MV-4-11 (cell line): Measurements from ENCODE around the gene SUMO2.
A peak's percentile ranks its signal among the peaks of the same experiment; 100 is the strongest.
"Not testable (repeated sequence)": the region's sequence is repeated elsewhere in the genome, so short reads cannot be mapped to it uniquely, and the experiment has no call there.

Experiments used
- DNase-seq: peaks from one replicate; lab custom pipeline; 2025; lab: John Stamatoyannopoulos, UW

The SUMO2 gene

GRCh38 chr17:75181608-75182318, 996 bp downstream of the SUMO2 start:
- DNase-seq: peak; percentile 9

DNA sequence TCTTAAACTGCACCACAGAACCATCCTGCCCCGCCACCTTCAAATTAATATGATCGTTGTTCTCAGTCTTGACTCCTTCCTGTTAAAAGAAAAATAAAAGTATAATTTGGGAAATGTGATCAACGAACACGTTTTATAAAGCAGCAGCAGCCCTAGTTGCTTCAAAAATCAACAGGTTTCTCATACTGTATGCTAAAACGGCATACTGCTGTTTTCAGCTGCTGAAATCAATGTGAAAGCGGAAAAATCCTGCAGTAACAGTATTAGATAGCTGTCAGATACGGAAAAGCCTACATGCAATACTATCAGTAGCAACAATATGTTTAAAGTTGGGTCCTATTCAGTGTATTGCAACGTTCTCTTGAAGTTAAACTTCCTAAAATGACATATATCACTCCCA, 1.6 kb downstream of the SUMO2 start:
- DNase-seq: no peak

GRCh38 chr17:75178453-75178852, 4.3 kb downstream of the SUMO2 start:
- no peak for DNase-seq

GRCh38 chr17:75176625-75177024, 6.1 kb downstream of the SUMO2 start:
- no peak for DNase-seq

- no peak for DNase-seq
Observed at GRCh38 chr17:75174996-75175395, 7.8 kb downstream of the SUMO2 start.

DNA sequence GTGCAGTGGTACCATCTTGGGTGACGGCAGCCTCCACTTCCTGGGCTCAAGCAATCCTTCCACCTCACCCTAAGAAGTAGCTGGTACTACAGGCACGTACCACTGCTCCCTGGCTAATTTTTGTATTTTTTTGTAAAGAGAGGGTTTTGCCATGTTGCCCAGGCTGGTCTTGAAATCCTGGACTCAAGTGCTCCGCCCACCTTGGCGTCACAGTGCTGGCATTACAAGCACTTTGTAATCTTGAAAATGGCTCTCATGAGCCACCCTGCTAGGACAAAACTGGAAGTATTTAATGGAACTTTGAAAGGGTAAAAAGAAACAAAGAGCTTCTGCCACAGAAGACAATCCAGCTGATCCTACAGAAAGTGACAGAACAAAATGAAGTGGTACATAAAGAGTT, 9.2 kb downstream of the SUMO2 start:
- DNase-seq: no peak

DNA sequence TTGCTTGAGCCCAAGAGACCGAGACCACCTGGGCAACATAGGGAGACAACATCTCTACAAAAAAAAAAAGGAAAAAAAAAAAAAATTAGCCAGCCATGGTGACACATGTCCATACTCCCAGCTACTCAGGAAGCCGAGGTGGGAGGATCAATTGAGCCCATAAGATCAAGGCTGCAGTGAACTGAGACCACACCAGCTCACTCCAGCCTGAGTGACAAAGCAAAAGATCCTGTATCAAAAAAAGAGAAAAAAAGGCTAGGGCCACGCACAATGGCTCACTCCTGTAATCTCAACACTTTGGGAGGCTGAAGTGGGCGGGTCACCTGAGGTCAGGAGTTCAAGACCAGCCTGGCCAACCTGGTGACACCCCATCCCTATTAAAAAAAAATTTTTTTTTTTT, 13.8 kb downstream of the SUMO2 start:
- no peak for DNase-seq

GRCh38 chr17:75164606-75165005, 18.2 kb downstream of the SUMO2 start:
- DNase-seq: not testable (repeated sequence)

DNA sequence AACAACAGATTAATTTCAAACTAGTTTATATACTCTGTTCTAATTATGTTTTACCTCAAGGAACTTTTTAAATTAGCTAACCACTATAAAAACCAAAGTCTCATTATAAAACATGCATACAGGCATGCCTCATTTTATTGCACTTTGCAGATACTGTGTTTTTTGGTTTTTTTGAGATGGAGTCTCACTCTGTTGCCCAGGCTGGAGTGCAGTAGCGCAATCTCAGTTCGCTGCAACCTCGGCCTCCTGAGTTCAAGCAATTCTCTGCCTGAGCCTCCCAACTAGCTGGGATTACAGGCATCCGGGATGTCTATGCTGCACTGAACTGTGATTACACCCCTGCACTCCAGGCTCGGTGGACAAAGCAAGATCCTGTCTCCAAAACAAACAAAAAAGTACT, 19.7 kb downstream of the SUMO2 start:
- no peak for DNase-seq

DNA sequence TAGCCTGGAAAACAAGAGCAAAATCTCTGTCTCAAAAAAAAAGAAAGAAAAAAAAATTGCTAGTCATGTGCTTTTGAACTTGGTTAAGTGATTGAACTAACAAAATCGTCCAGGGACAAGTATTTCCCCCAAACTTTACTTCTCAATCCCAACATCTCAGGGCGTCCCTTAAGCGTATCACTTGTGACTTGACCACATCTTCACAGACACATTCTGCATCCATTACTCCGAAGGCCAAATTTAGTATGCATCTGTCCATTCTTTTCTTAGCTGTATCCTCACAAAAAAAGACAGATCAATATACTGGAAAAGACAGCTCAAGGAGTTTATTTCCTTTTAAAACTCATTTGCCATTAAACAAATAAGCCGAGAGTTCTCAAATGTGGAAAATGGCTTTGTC, 22.5 kb downstream of the SUMO2 start:
- DNase-seq: no peak

DNA sequence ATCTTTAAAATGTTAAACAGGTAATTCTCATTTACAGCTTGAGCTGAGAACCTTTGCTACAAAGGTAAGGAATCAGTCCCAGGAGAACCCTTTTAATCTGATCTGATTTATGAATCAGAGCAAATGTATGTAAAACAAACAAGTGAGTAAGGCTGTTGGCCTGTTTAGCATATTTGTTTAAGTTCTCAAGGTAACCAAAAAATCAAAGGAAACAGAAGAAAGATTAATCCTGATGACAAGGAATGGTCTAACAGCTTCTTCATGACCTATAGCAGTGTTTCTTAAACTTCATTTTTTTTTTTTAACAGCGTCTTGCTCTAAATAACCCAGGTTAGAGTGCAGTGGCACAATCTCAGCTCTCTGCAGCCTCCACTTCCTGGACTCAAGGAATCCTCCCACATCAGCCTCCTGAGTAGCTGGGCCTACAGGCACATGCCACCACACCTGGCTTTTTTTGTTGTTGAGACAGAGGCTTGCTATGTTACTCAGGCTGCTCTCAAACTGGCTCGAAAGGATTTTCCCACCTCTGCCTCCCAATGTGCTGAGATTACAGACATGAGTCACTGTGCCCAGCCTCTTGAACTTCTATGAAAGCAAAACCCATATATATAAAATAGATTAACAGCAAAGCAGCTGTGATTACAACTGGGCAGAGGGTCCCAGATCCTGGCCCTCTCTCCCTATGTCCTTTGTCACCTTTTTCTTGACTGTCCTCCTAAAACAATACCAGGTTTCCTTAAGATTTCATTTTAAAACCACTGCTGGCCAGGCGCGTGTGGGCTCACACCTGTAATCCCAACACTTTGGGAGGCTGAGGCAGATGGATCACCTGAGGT, 23.3 kb downstream of the SUMO2 start:
- no peak for DNase-seq

DNA sequence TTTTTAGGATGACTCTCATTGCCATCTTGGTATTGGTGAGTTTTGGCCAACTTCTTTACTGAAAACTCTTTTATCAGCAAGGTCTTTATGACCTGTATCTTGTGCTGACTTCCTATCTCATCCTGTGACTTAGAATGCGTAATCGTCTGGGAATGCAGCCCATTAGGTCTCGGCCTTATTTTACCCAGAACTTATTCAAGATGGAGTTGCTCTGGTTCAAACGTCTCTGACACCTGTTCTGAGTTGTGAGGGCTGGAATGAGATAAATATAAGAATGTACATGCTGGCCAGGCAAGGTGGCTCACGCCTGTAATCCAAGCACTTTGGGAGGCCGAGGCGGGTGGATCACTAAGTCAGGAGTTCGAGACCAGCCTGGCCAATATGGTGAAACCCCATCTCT, 24.3 kb downstream of the SUMO2 start:
- not testable (repeated sequence) for DNase-seq

DNA sequence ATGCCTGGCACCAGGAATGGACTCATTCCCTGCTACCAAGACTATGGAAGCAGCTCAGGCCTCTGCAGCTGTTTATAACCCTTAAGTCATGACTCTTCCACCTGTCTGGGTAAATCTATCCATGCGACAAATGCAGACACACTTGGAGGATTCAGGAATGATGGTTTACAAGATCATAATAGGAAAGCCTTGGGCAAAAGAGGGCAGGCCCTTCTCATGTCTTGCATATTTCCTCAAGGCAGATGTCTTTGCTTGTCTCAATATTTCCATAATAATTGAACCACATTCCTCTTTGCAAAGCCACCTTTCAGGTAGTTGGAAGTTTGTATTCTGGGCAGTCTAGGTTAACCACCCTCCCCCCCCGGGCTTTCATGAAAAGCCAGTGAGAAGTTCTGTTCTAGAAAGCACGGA, 27.6 kb downstream of the SUMO2 start:
- DNase-seq: no peak

- peak; percentile 98 for DNase-seq
Observed at GRCh38 chr17:75154195-75155106, 28.3 kb downstream of the SUMO2 start, which contains the start of gene JPT1. JPT1 (minus strand) TSS chr17:75154512; CDS start chr17:75154397, 115 bp downstream.

GRCh38 chr17:75153780-75154194, 29.0 kb downstream of the SUMO2 start:
- DNase-seq: no peak

GRCh38 chr17:75152922-75153779, 29.6 kb downstream of the SUMO2 start:
- DNase-seq: peak; percentile 38

DNA sequence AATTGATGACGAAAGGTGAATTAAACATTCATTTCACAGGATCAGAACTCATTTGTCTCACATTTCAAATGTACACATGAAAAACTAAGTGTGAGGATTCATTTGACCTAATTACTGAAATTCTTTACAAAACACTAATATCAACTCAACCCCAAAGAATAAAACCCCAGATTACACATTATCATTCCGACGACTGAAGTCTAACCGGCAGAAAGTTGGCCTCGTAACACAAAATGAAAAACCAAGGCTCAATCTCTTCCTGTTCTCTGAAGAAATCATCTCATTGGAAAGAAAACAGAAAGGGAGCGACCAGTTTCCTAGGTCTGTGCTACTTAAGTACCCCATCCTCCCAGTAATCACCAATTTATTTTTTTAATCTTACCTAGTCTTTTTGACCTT, 30.2 kb downstream of the SUMO2 start:
- no peak for DNase-seq

DNA sequence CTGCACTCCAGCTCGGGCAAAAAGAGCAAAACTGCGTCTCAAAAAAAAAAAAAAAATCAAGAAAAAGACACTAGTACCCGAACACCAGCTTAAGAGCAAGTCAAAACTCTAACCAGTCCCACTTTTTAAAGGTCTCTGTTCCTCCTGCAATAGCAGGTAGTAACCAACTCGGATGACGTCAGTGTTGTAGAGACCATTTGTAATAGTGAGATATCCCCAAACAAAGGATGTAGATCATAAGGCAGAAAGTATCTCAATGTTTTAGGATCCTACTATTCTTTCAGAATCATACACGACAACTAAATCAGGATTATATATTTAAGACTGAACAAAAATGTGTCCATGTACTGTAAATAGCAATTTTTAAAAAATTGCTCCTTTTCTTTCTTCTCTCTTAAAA, 30.8 kb downstream of the SUMO2 start:
- DNase-seq: no peak

DNA sequence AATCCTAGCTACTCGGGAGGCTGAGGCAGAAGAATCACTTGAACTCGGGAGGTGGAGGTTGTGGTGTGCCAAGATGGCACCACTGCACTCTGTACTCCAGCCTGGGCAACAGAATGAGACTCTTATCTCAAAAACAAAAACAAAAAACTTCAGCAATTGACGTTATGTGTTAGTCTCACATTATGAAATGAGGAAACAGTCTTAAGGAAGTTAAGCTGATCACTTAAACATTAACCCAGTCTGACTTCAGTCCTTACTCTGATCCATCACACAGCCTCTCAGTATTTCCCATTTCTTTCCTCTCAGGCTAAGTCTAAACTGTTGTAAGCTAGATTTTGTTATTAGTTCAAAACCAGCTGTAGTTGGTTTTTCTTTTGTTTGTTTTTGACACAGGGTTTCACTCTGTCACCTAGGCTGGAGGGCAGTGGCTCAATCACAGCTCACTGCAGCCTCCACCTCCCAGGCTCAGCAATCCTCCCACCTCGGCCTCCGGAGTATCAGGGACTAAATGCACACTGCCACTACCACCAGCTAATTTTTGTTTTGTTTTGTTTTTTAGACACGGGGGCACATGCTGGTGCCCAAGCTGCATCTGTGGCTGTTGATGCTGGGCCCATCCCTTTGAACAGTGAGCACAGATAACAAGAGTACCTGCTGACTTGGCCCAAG, 34.7 kb downstream of the SUMO2 start:
- DNase-seq: peak; percentile 64

- peak; percentile 56 for DNase-seq
Observed at GRCh38 chr17:75146592-75146991, 36.2 kb downstream of the SUMO2 start.
